HG02798 (cell line): ENCODE data around the gene PHOSPHO1.
A peak's percentile ranks its signal among the peaks of the same experiment; 100 is the strongest.
"Not testable (repeated sequence)": the region's sequence is repeated elsewhere in the genome, so short reads cannot be mapped to it uniquely, and the experiment has no call there.

Experiments
- ATAC-seq: cut with Tn5 transposase; IDR thresholded peaks from one replicate; pipeline ENCODE4 v1.9.1; 2021; ENCODE audit warnings: mild to moderate bottlenecking; ENCODE audit not compliant: unreplicated experiment, poor library complexity

The PHOSPHO1 gene

GRCh38 chr17:49230636-49231562 is at the start of gene PHOSPHO1:
Gene PHOSPHO1 (minus strand): TSS chr17:49230787. CDS start chr17:49226691, 4,096 bp downstream.
- peak; percentile 92 for ATAC-seq

- ATAC-seq: no peak
Observed at GRCh38 chr17:49280061-49280460, 49.5 kb upstream of the PHOSPHO1 start.

- ATAC-seq: not testable (repeated sequence)
Observed at GRCh38 chr17:49279263-49280015, 48.9 kb upstream of the PHOSPHO1 start.

GRCh38 chr17:49278076-49278475 is 47.5 kb upstream of the PHOSPHO1 start:
- ATAC-seq: no peak

- ATAC-seq: no peak
Observed at GRCh38 chr17:49277638-49278037, 47.1 kb upstream of the PHOSPHO1 start.

GRCh38 chr17:49275981-49276380 is 45.4 kb upstream of the PHOSPHO1 start:
- ATAC-seq: not testable (repeated sequence)

GRCh38 chr17:49269356-49269755 is 38.8 kb upstream of the PHOSPHO1 start:
- ATAC-seq: no peak

GRCh38 chr17:49267912-49268311 is 37.3 kb upstream of the PHOSPHO1 start:
- no peak for ATAC-seq

- no peak for ATAC-seq
Observed at GRCh38 chr17:49266233-49266632, 35.6 kb upstream of the PHOSPHO1 start.

GRCh38 chr17:49261540-49261939 is 31.0 kb upstream of the PHOSPHO1 start:
- not testable (repeated sequence) for ATAC-seq

- no peak for ATAC-seq
Observed at GRCh38 chr17:49260817-49261291, 30.3 kb upstream of the PHOSPHO1 start.

GRCh38 chr17:49260011-49260816 is 29.6 kb upstream of the PHOSPHO1 start:
- ATAC-seq: peak; percentile 61

- ATAC-seq: no peak
Observed at GRCh38 chr17:49259663-49260010, 29.1 kb upstream of the PHOSPHO1 start.

GRCh38 chr17:49258394-49258793 is 27.8 kb upstream of the PHOSPHO1 start:
- ATAC-seq: no peak

- no peak for ATAC-seq
Observed at GRCh38 chr17:49255125-49255524, 24.5 kb upstream of the PHOSPHO1 start.

GRCh38 chr17:49254066-49254465 is 23.5 kb upstream of the PHOSPHO1 start:
- no peak for ATAC-seq

GRCh38 chr17:49252148-49252695 is 21.6 kb upstream of the PHOSPHO1 start:
- no peak for ATAC-seq

- ATAC-seq: no peak
Observed at GRCh38 chr17:49249890-49250522, 19.4 kb upstream of the PHOSPHO1 start.

GRCh38 chr17:49249292-49249794 is 18.8 kb upstream of the PHOSPHO1 start:
- no peak for ATAC-seq
